Neural cell (in vitro differentiated cells): Measurements from ENCODE around the gene WDFY3.

Experiments used
- EP300 ChIP-seq: fragments of 450-650 bp; conservative IDR thresholded peaks from 2 replicates; pipeline ENCODE4 v1.6.1; 2014; ENCODE audit warnings: antibody characterized with exemption, mild to moderate bottlenecking, moderate library complexity; ENCODE audit not compliant: poor library complexity, severe bottlenecking
- EZH2 ChIP-seq: fragments of 200-600, 300-800 bp; shearing (Covaris generic), sonication (generic); IDR thresholded peaks from 2 replicates; pipeline ENCODE4 v1.6.1; 2014; ENCODE audit warnings: antibody characterized with exemption, low read length, borderline replicate concordance, mild to moderate bottlenecking; ENCODE audit not compliant: insufficient read depth, poor library complexity, severe bottlenecking
- MXI1 ChIP-seq: fragments of 450-650 bp; conservative IDR thresholded peaks from 2 replicates; pipeline ENCODE4 v1.6.1; 2014; ENCODE audit warnings: antibody characterized with exemption, mild to moderate bottlenecking; ENCODE audit not compliant: poor library complexity, severe bottlenecking
- POLR2AphosphoS5 ChIP-seq: IDR thresholded peaks from 2 replicates; pipeline ENCODE4 v1.6.1; 2012
- RAD21 ChIP-seq: fragments of 450-650 bp; conservative IDR thresholded peaks from 2 replicates; pipeline ENCODE4 v1.6.1; 2014; ENCODE audit warnings: antibody characterized with exemption, mild to moderate bottlenecking, moderate library complexity
- SMC3 ChIP-seq: fragments of 450-650 bp; conservative IDR thresholded peaks from 2 replicates; pipeline ENCODE4 v1.6.1; 2014; ENCODE audit warnings: antibody characterized with exemption, mild to moderate bottlenecking, moderate library complexity; ENCODE audit not compliant: poor library complexity
- TAF1 ChIP-seq: IDR thresholded peaks from 2 replicates; pipeline ENCODE4 v1.6.1; 2012; ENCODE audit warnings: low read depth
- TF ChIP-seq, protein P1 (sequence below): fragments of 450-650 bp; IDR thresholded peaks from 2 replicates; pipeline ENCODE4 v1.5.1; 2014; ENCODE audit warnings: antibody characterized with exemption, mild to moderate bottlenecking, moderate library complexity; ENCODE audit not compliant: poor library complexity, severe bottlenecking
- TF ChIP-seq, protein P2 (sequence below): IDR thresholded peaks from 2 replicates; pipeline ENCODE4 v1.6.1; 2012; ENCODE audit warnings: borderline replicate concordance

DNA sequence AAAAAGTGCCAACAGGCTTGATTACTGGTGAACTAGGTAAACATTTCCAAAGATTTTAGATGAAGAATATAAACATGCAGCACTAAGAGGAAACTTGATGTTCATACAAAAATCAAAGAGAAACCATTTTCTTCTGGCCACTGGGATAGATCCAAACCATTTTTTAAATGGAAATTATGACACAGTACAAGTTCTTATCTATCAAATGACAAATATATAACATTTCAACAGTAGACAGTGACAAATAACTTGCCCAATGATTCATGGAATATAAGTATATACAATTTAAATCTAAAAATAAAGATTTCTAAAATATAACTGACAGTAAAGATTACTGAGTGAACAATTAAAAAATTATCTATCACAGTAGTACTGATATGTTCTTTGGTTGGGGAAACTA is 232.5 kb downstream of the WDFY3 start:
- TF ChIP-seq, protein P1, sequence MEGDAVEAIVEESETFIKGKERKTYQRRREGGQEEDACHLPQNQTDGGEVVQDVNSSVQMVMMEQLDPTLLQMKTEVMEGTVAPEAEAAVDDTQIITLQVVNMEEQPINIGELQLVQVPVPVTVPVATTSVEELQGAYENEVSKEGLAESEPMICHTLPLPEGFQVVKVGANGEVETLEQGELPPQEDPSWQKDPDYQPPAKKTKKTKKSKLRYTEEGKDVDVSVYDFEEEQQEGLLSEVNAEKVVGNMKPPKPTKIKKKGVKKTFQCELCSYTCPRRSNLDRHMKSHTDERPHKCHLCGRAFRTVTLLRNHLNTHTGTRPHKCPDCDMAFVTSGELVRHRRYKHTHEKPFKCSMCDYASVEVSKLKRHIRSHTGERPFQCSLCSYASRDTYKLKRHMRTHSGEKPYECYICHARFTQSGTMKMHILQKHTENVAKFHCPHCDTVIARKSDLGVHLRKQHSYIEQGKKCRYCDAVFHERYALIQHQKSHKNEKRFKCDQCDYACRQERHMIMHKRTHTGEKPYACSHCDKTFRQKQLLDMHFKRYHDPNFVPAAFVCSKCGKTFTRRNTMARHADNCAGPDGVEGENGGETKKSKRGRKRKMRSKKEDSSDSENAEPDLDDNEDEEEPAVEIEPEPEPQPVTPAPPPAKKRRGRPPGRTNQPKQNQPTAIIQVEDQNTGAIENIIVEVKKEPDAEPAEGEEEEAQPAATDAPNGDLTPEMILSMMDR, result no peak
- TF ChIP-seq POLR2AphosphoS5, result no peak
- TF ChIP-seq EP300, result no peak
- TF ChIP-seq RAD21, result no peak
- TF ChIP-seq, protein P2, sequence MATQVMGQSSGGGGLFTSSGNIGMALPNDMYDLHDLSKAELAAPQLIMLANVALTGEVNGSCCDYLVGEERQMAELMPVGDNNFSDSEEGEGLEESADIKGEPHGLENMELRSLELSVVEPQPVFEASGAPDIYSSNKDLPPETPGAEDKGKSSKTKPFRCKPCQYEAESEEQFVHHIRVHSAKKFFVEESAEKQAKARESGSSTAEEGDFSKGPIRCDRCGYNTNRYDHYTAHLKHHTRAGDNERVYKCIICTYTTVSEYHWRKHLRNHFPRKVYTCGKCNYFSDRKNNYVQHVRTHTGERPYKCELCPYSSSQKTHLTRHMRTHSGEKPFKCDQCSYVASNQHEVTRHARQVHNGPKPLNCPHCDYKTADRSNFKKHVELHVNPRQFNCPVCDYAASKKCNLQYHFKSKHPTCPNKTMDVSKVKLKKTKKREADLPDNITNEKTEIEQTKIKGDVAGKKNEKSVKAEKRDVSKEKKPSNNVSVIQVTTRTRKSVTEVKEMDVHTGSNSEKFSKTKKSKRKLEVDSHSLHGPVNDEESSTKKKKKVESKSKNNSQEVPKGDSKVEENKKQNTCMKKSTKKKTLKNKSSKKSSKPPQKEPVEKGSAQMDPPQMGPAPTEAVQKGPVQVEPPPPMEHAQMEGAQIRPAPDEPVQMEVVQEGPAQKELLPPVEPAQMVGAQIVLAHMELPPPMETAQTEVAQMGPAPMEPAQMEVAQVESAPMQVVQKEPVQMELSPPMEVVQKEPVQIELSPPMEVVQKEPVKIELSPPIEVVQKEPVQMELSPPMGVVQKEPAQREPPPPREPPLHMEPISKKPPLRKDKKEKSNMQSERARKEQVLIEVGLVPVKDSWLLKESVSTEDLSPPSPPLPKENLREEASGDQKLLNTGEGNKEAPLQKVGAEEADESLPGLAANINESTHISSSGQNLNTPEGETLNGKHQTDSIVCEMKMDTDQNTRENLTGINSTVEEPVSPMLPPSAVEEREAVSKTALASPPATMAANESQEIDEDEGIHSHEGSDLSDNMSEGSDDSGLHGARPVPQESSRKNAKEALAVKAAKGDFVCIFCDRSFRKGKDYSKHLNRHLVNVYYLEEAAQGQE, result no peak
- no peak for TF ChIP-seq SMC3
- no peak for TF ChIP-seq TAF1
- no peak for TF ChIP-seq EZH2
- TF ChIP-seq MXI1, result no peak
